HuH-7.5 (cell line): ENCODE results near the gene PALS2.

Experiments
- DNase-seq: peaks from one replicate; pipeline ENCODE4 v3.0.0; 2011; ENCODE audit warnings: low spot score

The PALS2 gene

GRCh38 chr7:24572997-24573553 lies at the start of gene PALS2:
PALS2 (plus strand) TSS chr7:24573452; CDS start chr7:24623668, 50,216 bp downstream.
- peak; percentile 88 for DNase-seq

- DNase-seq, result no peak
Measured at GRCh38 chr7:24531255-24531654, 42.0 kb upstream of the PALS2 start.

GRCh38 chr7:24536682-24537081 lies 36.6 kb upstream of the PALS2 start:
- no peak for DNase-seq

GRCh38 chr7:24540956-24541355 lies 32.3 kb upstream of the PALS2 start:
- DNase-seq, result no peak

GRCh38 chr7:24545215-24545614 lies 28.0 kb upstream of the PALS2 start:
- DNase-seq, result no peak

GRCh38 chr7:24548390-24548789 lies 24.9 kb upstream of the PALS2 start:
- DNase-seq, result no peak

GRCh38 chr7:24549991-24550390 lies 23.3 kb upstream of the PALS2 start:
- DNase-seq, result no peak

- DNase-seq, result no peak
Measured at GRCh38 chr7:24555184-24555583, 18.1 kb upstream of the PALS2 start.

GRCh38 chr7:24555719-24556118 lies 17.5 kb upstream of the PALS2 start:
- no peak for DNase-seq

- DNase-seq, result no peak
Measured at GRCh38 chr7:24560772-24561171, 12.5 kb upstream of the PALS2 start.

- DNase-seq, result no peak
Measured at GRCh38 chr7:24566274-24566673, 7.0 kb upstream of the PALS2 start.

- no peak for DNase-seq
Measured at GRCh38 chr7:24570983-24571382, 2.3 kb upstream of the PALS2 start.

- no peak for DNase-seq
Measured at GRCh38 chr7:24572016-24572392, 1.2 kb upstream of the PALS2 start.

- DNase-seq, result peak; percentile 67
Measured at GRCh38 chr7:24572393-24572996, 757 bp upstream of the PALS2 start.

GRCh38 chr7:24573554-24574338 lies 494 bp downstream of the PALS2 start:
- peak; percentile 50 for DNase-seq

GRCh38 chr7:24574386-24574785 lies 1.1 kb downstream of the PALS2 start:
- no peak for DNase-seq

GRCh38 chr7:24574950-24575349 lies 1.7 kb downstream of the PALS2 start:
- DNase-seq, result no peak

- peak; percentile 74 for DNase-seq
Measured at GRCh38 chr7:24576171-24577025, 3.1 kb downstream of the PALS2 start.

GRCh38 chr7:24578052-24578451 lies 4.8 kb downstream of the PALS2 start:
- no peak for DNase-seq

GRCh38 chr7:24580283-24580946 lies 7.2 kb downstream of the PALS2 start:
- peak; percentile 12 for DNase-seq

- no peak for DNase-seq
Measured at GRCh38 chr7:24582166-24582565, 8.9 kb downstream of the PALS2 start.

GRCh38 chr7:24587853-24588252 lies 14.6 kb downstream of the PALS2 start:
- no peak for DNase-seq
